ENCODE data around the gene FAM83D.

FAM83D gene

DNA sequence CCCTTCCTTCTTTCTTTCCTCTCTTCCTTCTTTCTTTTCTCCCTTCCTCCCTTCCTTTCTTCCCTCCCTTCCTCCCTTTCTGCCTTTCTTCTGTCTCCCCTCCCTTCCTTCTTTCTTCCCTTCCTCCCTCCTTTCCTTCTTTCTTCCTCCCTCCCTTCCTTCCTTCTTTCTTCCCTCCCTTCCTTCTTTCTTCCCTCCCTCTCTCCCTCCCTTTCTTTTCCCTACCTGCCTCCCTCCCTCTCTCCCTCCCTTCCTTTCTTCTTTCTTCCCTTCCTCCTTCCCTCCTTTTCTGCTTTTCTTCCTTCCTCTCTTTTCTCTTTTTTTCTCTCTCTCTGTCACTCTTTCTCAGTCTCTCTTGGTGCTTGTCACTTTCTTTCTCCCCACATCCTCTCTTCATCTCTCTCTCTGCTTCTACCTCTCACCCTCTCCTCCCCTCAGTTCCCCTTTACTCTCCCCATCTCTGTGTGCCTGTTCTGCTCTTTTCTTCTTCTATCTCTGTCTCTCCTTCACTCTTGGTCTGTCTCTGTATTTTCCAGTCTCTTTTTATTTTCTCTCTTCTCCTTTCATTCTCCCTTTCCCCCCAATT, 30.1 kb upstream of the FAM83D start:
- no peak for TF ChIP-seq ZBTB7A (IDR thresholded peaks at IDR 0.05; ENCODE audit: low read depth)
- no peak for TF ChIP-seq YY1 (IDR thresholded peaks at IDR 0.05; ENCODE audit: low read depth)
- no peak for TF ChIP-seq TEAD4 (IDR thresholded peaks at IDR 0.05)
- TF ChIP-seq FOXM1 (IDR thresholded peaks at IDR 0.05; ENCODE audit: borderline replicate concordance, low read depth), result no peak
- TF ChIP-seq, protein P1, sequence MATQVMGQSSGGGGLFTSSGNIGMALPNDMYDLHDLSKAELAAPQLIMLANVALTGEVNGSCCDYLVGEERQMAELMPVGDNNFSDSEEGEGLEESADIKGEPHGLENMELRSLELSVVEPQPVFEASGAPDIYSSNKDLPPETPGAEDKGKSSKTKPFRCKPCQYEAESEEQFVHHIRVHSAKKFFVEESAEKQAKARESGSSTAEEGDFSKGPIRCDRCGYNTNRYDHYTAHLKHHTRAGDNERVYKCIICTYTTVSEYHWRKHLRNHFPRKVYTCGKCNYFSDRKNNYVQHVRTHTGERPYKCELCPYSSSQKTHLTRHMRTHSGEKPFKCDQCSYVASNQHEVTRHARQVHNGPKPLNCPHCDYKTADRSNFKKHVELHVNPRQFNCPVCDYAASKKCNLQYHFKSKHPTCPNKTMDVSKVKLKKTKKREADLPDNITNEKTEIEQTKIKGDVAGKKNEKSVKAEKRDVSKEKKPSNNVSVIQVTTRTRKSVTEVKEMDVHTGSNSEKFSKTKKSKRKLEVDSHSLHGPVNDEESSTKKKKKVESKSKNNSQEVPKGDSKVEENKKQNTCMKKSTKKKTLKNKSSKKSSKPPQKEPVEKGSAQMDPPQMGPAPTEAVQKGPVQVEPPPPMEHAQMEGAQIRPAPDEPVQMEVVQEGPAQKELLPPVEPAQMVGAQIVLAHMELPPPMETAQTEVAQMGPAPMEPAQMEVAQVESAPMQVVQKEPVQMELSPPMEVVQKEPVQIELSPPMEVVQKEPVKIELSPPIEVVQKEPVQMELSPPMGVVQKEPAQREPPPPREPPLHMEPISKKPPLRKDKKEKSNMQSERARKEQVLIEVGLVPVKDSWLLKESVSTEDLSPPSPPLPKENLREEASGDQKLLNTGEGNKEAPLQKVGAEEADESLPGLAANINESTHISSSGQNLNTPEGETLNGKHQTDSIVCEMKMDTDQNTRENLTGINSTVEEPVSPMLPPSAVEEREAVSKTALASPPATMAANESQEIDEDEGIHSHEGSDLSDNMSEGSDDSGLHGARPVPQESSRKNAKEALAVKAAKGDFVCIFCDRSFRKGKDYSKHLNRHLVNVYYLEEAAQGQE (IDR thresholded peaks at IDR 0.05; ENCODE audit: low read depth), result no peak
- TF ChIP-seq, protein P2, sequence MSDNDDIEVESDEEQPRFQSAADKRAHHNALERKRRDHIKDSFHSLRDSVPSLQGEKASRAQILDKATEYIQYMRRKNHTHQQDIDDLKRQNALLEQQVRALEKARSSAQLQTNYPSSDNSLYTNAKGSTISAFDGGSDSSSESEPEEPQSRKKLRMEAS (IDR thresholded peaks at IDR 0.05), result no peak
- TF ChIP-seq TAF1 (IDR thresholded peaks at IDR 0.05; ENCODE audit: low read depth), result no peak
- no peak for TF ChIP-seq CREB1 (IDR thresholded peaks at IDR 0.05; ENCODE audit: low read depth)
- no peak for TF ChIP-seq EP300 (IDR thresholded peaks at IDR 0.05; ENCODE audit: borderline replicate concordance)
- no peak for TF ChIP-seq CEBPB (IDR thresholded peaks at IDR 0.05)
- TF ChIP-seq TCF12 (IDR thresholded peaks at IDR 0.05; ENCODE audit: low read depth), result no peak
- no peak for TF ChIP-seq EGR1 (IDR thresholded peaks at IDR 0.05)
- TF ChIP-seq RAD21 (IDR thresholded peaks at IDR 0.05; ENCODE audit: low read depth), result no peak
- TF ChIP-seq, protein P3, sequence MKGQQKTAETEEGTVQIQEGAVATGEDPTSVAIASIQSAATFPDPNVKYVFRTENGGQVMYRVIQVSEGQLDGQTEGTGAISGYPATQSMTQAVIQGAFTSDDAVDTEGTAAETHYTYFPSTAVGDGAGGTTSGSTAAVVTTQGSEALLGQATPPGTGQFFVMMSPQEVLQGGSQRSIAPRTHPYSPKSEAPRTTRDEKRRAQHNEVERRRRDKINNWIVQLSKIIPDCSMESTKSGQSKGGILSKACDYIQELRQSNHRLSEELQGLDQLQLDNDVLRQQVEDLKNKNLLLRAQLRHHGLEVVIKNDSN (IDR thresholded peaks at IDR 0.05), result no peak
- no peak for TF ChIP-seq NFIC (IDR thresholded peaks at IDR 0.05)

DNA sequence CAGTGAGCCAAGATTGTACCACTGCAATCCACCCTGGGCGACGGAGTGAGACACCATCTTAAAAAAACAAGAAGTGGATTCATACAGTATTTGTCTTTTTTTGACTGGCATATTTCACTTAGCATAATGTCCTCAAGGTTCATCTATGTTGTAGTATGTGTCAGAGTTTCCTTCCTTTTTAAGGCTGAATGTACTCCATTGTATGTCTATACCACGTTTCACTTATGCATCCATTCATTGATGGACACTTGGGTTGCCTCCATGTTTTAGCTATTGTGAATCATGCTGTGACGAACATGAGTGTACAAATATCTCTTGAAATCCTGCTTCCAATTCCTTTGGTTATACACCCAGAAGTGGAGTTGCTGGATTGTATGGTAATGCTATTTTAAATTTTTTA, 28.9 kb upstream of the FAM83D start:
- no peak for TF ChIP-seq TCF12 (IDR thresholded peaks at IDR 0.05; ENCODE audit: low read depth)
- TF ChIP-seq FOXM1 (IDR thresholded peaks at IDR 0.05; ENCODE audit: borderline replicate concordance, low read depth), result no peak
- no peak for TF ChIP-seq TEAD4 (IDR thresholded peaks at IDR 0.05)
- no peak for TF ChIP-seq EGR1 (IDR thresholded peaks at IDR 0.05)

DNA sequence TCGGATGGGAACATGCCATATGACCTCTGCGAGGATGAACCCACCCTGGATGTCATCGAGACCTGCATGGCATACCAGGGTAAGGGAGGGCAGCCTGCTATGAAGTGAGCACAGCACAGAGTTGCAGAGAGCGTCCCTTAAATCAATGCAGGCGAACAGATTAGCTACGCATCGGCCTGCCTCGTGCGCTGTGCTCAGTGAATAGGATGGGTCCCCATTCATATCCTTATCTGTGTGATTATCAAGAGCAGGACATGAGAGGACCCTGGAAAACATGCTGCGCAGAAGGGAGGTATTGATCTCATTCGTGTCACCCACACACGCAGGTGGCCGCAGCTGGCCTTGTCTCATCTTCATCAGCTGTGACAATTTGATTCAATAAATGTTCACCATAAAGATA, 25.6 kb upstream of the FAM83D start:
- TF ChIP-seq TCF12 (IDR thresholded peaks at IDR 0.05; ENCODE audit: low read depth) (no peak), TEAD4 (IDR thresholded peaks at IDR 0.05) (no peak), CEBPB (IDR thresholded peaks at IDR 0.05) (no peak), FOXM1 (IDR thresholded peaks at IDR 0.05; ENCODE audit: borderline replicate concordance, low read depth) (no peak), CREB1 (IDR thresholded peaks at IDR 0.05; ENCODE audit: low read depth) (no peak), YY1 (IDR thresholded peaks at IDR 0.05; ENCODE audit: low read depth) (no peak), NFIC (IDR thresholded peaks at IDR 0.05) (no peak), RAD21 (IDR thresholded peaks at IDR 0.05; ENCODE audit: low read depth) (no peak), ZBTB7A (IDR thresholded peaks at IDR 0.05; ENCODE audit: low read depth) (no peak), TAF1 (IDR thresholded peaks at IDR 0.05; ENCODE audit: low read depth) (no peak)
- TF ChIP-seq, protein P3 (IDR thresholded peaks at IDR 0.05), result no peak
- TF ChIP-seq, protein P1 (IDR thresholded peaks at IDR 0.05; ENCODE audit: low read depth), result no peak

DNA sequence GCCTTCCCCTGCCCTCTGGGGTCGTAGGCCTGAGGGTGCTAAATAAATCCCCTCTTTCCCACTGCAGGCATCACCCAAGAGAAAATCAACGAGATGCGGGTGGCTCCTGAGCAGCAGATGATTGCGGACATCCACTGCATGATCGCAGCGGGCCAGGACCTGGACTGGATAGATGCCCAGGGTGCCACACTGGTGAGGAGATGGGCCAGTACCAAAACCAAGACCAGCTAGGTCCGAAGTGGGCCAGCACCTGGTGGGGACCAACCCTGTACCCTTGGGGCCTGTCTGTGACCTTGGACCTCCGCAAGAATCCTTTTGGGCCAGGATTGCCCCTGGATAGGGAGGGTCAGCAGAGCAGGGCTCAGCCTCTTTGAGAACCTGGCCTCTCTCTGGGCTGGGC, 23.6 kb upstream of the FAM83D start:
- TF ChIP-seq, protein P2 (IDR thresholded peaks at IDR 0.05), result no peak
- TF ChIP-seq, protein P3 (IDR thresholded peaks at IDR 0.05), result no peak
- TF ChIP-seq TCF12 (IDR thresholded peaks at IDR 0.05; ENCODE audit: low read depth) (no peak), CREB1 (IDR thresholded peaks at IDR 0.05; ENCODE audit: low read depth) (no peak), CEBPB (IDR thresholded peaks at IDR 0.05) (no peak), FOXM1 (IDR thresholded peaks at IDR 0.05; ENCODE audit: borderline replicate concordance, low read depth) (no peak), EGR1 (IDR thresholded peaks at IDR 0.05) (no peak), ZBTB7A (IDR thresholded peaks at IDR 0.05; ENCODE audit: low read depth) (no peak), TAF1 (IDR thresholded peaks at IDR 0.05; ENCODE audit: low read depth) (no peak), TEAD4 (IDR thresholded peaks at IDR 0.05) (no peak), EP300 (IDR thresholded peaks at IDR 0.05; ENCODE audit: borderline replicate concordance) (no peak), RAD21 (IDR thresholded peaks at IDR 0.05; ENCODE audit: low read depth) (no peak), NFIC (IDR thresholded peaks at IDR 0.05) (no peak), YY1 (IDR thresholded peaks at IDR 0.05; ENCODE audit: low read depth) (no peak)
- TF ChIP-seq, protein P1 (IDR thresholded peaks at IDR 0.05; ENCODE audit: low read depth), result no peak

All from Ishikawa (cell line).